ENCODE data around the gene DOCK7.

Gene DOCK7

GRCh38 chr1:62437273-62437940 is 250.8 kb downstream of the DOCK7 start:
- no peak for TF ChIP-seq CTCF (IDR thresholded peaks at IDR 0.05; ENCODE audit: insufficient read depth, low read length, poor library complexity, severe bottlenecking)
- TF ChIP-seq EZH2phosphoT487 (conservative IDR thresholded peaks at IDR 0.05; ENCODE audit: low read length), result no peak
- no peaks in the 10 kb centered on the region for H3K9me2 ChIP-seq (replicated peaks; ENCODE audit: insufficient read depth, low read length)
- H3F3A ChIP-seq (ENCODE audit: insufficient read depth), result peaks cover 14% of the 10 kb centered on the region
- H3K36me3 ChIP-seq (ENCODE audit: low read length), result peaks cover 18% of the 10 kb centered on the region
- peak overlapping the region; percentile 78 for H3K4me3 ChIP-seq (ENCODE audit: insufficient read depth, low read length, poor library complexity, severe bottlenecking)
- H3K4me2 ChIP-seq (ENCODE audit: low read depth, low read length, poor library complexity, severe bottlenecking), result peak overlapping the region; percentile 95
- H3K27me3 ChIP-seq (ENCODE audit: low read length), result no peaks in the 10 kb centered on the region
- H4K20me1 ChIP-seq (ENCODE audit: low read depth, low read length), result peaks cover 38% of the 10 kb centered on the region
- peak overlapping the region; percentile 100 for H3K9ac ChIP-seq (ENCODE audit: low read length)
- H3K27ac ChIP-seq (ENCODE audit: low read depth, low read length), result peak overlapping the region; percentile 99
- H2AFZ ChIP-seq (ENCODE audit: low read depth, low read length, severe bottlenecking), result peak overlapping the region; percentile 82
- peaks cover 58% of the 10 kb centered on the region for H3K79me2 ChIP-seq (ENCODE audit: insufficient read depth, low read length)
- no peaks in the 10 kb centered on the region for H3K9me3 ChIP-seq (ENCODE audit: insufficient read depth, low read length)

GRCh38 chr1:62436466-62437272 is 251.5 kb downstream of the DOCK7 start, which contains the start of gene USP1:
Gene USP1, plus strand, starts transcription at chr1:62437049. Its CDS starts 2,819 bp downstream, at chr1:62439868.
- H3F3A ChIP-seq (ENCODE audit: insufficient read depth), result peaks cover 12% of the 10 kb centered on the region
- peak within 1 kb of the TSS; percentile 100 for H3K9ac ChIP-seq (ENCODE audit: low read length)
- H3K4me3 ChIP-seq (ENCODE audit: insufficient read depth, low read length, poor library complexity, severe bottlenecking), result peak within 1 kb of the TSS; percentile 86
- H3K9me3 ChIP-seq (ENCODE audit: insufficient read depth, low read length), result no peaks in the 10 kb centered on the region
- no peaks in the 10 kb centered on the region for H3K27me3 ChIP-seq (ENCODE audit: low read length)
- H3K27ac ChIP-seq (ENCODE audit: low read depth, low read length), result peak within 1 kb of the TSS; percentile 99
- H3K36me3 ChIP-seq (ENCODE audit: low read length), result peaks cover 10% of the 10 kb centered on the region
- peaks cover 50% of the 10 kb centered on the region for H3K79me2 ChIP-seq (ENCODE audit: insufficient read depth, low read length)
- TF ChIP-seq CTCF (IDR thresholded peaks at IDR 0.05; ENCODE audit: insufficient read depth, low read length, poor library complexity, severe bottlenecking), result no peak
- TF ChIP-seq EZH2phosphoT487 (conservative IDR thresholded peaks at IDR 0.05; ENCODE audit: low read length), result no peak
- H2AFZ ChIP-seq (ENCODE audit: low read depth, low read length, severe bottlenecking), result peak within 1 kb of the TSS; percentile 87
- H4K20me1 ChIP-seq (ENCODE audit: low read depth, low read length), result peaks cover 35% of the 10 kb centered on the region
- no peaks in the 10 kb centered on the region for H3K9me2 ChIP-seq (replicated peaks; ENCODE audit: insufficient read depth, low read length)
- H3K4me2 ChIP-seq (ENCODE audit: low read depth, low read length, poor library complexity, severe bottlenecking), result peak within 1 kb of the TSS; percentile 95

- peaks cover 44% of the 10 kb centered on the region for H3K79me2 ChIP-seq (ENCODE audit: insufficient read depth, low read length)
- peaks cover 28% of the 10 kb centered on the region for H4K20me1 ChIP-seq (ENCODE audit: low read depth, low read length)
- H3K9me2 ChIP-seq (replicated peaks; ENCODE audit: insufficient read depth, low read length), result no peaks in the 10 kb centered on the region
- peaks cover 4% of the 10 kb centered on the region for H3K36me3 ChIP-seq (ENCODE audit: low read length)
- peak overlapping the region; percentile 86 for H3K4me3 ChIP-seq (ENCODE audit: insufficient read depth, low read length, poor library complexity, severe bottlenecking)
- peak overlapping the region; percentile 100 for H3K9ac ChIP-seq (ENCODE audit: low read length)
- no peaks in the 10 kb centered on the region for H3K27me3 ChIP-seq (ENCODE audit: low read length)
- peak overlapping the region; percentile 87 for H2AFZ ChIP-seq (ENCODE audit: low read depth, low read length, severe bottlenecking)
- TF ChIP-seq CTCF (IDR thresholded peaks at IDR 0.05; ENCODE audit: insufficient read depth, low read length, poor library complexity, severe bottlenecking), result no peak
- no peak for TF ChIP-seq EZH2phosphoT487 (conservative IDR thresholded peaks at IDR 0.05; ENCODE audit: low read length)
- peak overlapping the region; percentile 95 for H3K4me2 ChIP-seq (ENCODE audit: low read depth, low read length, poor library complexity, severe bottlenecking)
- peaks cover 6% of the 10 kb centered on the region for H3F3A ChIP-seq (ENCODE audit: insufficient read depth)
- peak overlapping the region; percentile 99 for H3K27ac ChIP-seq (ENCODE audit: low read depth, low read length)
- no peaks in the 10 kb centered on the region for H3K9me3 ChIP-seq (ENCODE audit: insufficient read depth, low read length)
These were observed 252.1 kb downstream of the DOCK7 start for GRCh38 chr1:62436039-62436465.

Data from SU-DHL-6 (cell line).